Aortic smooth muscle cell (primary cell): ENCODE measurements around the gene HECTD4. TPM values are rescaled to one million over a fixed set of nuclear protein-coding genes. Genes with fewer than 3 reads are reported as not detected.

Experiments used
- total RNA-seq: library from RNA; depleted of rRNA; stranded (reverse); fragments of >200 nt; gene quantifications from 2 replicates; pipeline ENCODE4 v1.2.3, GENCODE V29; 2014

HECTD4 gene, protein sequence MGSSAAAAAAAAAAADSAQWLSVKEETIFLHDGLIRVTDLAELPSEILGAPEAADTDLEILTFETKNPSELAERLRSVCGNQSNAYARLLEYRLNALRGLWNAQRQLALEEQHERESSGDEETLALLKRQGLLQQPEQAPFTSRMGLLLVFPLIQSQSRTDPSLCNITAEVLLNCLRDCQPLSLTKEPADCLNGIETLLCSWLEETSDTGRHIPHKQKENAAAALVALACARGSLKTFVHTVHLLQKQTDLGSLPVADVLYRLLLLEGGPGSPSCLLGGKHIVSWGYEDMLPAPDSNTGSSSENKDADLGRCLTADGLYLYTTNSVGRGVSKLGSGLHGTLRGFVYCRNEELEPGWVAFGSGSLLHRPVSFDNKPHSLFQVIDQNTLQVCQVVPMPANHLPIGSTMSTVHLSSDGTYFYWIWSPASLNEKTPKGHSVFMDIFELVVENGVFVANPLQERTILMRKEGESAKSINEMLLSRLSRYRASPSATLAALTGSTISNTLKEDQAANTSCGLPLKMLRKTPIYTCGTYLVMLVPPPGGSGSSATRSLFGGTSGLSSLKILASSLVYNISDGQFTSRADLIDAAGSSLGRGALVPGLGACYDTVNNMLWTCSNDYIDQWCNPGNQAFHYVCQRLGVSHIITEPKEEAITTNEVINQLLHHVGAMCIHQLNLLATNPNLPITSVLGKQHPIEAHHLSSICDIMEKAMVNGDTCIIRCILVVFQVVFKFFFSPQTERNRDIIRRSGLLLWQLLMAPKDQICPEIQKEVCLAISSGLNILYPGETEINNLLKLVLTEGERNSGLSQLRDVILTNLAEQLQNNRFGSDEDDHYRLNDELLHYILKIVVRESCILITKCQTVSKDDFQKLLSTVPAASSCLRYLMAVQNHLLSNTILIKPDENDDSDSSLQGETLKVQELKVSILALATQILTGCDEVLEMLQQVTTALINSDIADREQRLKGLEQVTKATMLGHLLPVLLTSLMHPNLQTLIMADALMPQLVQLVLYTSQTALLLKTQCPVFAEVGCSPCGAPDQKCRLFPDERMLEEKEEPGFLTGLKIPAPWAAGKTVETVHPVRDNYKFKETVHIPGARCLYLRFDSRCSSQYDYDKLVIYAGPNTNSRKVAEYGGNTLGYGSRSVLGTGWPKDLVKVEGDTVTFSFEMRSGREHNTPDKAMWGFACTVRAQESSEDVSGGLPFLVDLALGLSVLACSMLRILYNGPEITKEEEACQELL (N-terminal part only)
- 18.8 and 26.4 TPM in 2 replicates for total RNA-seq

DNA sequence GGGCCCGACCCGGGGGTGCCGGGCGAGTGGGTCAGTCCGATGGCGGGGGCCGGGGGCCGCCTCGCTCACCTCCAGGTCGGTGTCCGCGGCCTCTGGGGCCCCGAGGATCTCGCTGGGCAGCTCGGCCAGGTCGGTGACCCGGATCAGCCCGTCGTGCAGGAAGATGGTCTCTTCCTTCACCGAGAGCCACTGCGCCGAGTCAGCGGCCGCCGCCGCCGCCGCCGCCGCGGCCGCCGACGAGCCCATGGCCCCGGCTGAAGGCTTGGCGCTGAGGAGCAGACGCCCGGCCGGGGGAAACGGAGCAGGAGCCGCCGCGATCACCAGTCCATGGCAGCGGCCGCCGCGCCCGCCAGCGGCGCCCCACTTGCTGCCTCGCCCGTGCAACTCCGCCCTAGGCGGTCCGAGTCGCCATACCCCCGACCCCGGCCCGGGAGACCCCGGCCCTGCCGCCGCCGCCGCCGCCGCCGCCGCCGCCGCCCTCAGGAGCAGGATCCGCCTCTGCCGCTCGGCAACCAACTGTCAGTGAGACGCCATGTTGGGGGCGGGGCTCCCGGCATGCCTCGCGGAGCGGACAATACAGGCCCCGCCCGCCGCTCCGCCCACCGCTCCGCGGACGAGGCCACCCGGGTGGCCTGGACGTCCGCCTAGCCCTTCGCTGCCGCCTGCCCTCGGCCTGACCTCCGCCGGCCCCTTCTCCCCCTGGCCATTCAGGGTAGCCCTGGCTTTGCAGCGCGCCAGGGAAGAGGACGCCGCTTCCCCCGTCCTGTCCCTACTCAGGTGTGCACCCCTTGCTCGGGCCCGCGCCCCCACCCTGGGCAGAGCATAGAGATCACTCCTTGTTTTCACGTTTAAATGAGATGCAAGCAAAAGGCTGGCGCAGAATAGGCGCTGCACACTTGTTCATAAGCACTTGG, at the start of gene HECTD4:
Gene HECTD4 (minus strand): TSS at position 549 of the 914 bp plus-strand sequence. CDS start 303 bp downstream, at position 246.

GRCh38 chr12:112418608-112419296, 36.5 kb upstream of the HECTD4 start, which contains the start of gene PTPN11:
PTPN11 (plus strand) TSS chr12:112418947; CDS start chr12:112419112, 165 bp downstream.

GRCh38 chr12:112409064-112409905, 27.1 kb upstream of the HECTD4 start, which contains the start of gene RPL6:
RPL6 (minus strand) TSS chr12:112409605; CDS start chr12:112408656, 949 bp downstream.

DNA sequence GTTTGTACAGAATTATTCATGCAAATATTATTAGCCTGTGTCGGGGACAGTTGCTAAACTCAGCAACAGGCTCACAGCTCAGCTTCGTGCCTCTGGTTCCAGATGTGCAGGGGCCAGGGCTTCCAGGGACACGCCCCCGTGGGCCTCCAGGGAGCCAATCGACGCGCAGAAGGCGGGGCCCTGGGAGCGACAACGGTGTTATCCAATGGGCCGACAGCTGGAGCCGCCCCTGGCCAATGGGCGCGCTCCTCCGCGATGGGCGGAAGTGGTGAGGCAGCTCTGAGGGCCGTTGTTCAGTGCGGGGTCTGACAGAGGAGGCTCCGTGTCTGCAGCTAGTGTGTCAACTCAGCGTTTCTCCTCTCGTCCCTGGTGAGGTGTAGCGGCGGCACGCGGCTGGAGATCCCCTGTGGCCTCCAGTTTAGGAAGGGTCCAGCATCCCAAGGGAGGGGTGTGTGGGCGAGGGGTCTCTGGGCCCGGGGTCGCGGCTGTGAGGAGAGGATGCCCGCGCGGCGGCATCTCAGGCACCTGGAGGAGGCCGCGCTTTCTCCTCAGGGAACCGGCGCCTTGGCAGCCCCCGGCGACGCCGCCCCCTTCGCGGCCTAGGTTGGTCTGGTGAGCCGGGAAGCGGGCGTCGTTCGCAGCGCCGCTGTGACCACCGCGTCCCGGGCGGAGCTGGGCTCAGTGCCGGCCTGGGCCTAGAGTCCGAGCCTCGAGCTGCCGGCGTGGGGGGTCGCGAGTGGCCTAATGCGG, 256.8 kb downstream of the HECTD4 start, which contains the start of gene TRAFD1:
Gene TRAFD1 (plus strand): TSS at position 311 of the 750 bp plus-strand sequence. CDS start 4,963 bp downstream, outside the sequence.

Other genes with a start within 250 kb of the HECTD4 start
- gene RPL6, start 27.2 kb upstream of the HECTD4 start, total RNA-seq = 910 and 940 TPM in 2 replicates
- 147 and 154 TPM in 2 replicates for gene PTPN11, start 36.5 kb upstream of the HECTD4 start, total RNA-seq